ENCODE data around the gene MYO3B.

MYO3B gene

GRCh38 chr2:170216428-170216827 lies 38.5 kb downstream of the MYO3B start:
- H3K4me3 ChIP-seq: no peak overlapping the region
- TF ChIP-seq CTCF (IDR thresholded peaks at IDR 0.05): no peak
- H3K27ac ChIP-seq: no peak overlapping the region
- DNase-seq (ENCODE audit: low spot score): no peak

DNA sequence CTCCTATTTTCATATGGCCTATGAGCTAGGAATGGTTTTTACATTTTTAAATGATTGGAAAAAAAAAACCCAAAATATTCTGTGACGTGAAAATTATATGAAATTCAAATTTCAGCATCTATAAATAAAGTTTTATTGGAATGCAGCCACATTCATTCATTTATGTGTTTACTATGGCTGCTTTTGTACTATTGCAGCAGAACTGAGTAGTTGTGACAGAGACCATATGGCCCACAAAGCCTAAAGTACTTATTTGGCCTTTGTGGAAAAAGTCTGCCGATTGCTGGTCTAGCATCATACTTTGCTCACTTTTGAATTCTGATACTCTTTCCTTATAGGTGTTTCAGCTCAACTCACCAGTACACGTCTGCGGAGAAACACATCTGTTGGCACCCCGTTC lies 39.0 kb downstream of the MYO3B start:
- no peak for DNase-seq (ENCODE audit: low spot score)
- Histone ChIP-seq H3K27ac (no peak overlapping the region), H3K4me3 (no peak overlapping the region)
- no peak for TF ChIP-seq CTCF (IDR thresholded peaks at IDR 0.05)

- no peak overlapping the region for H3K27ac ChIP-seq
- no peak overlapping the region for H3K4me3 ChIP-seq
- no peak for TF ChIP-seq CTCF (IDR thresholded peaks at IDR 0.05)
- no peak for DNase-seq (ENCODE audit: low spot score)
Measured at GRCh38 chr2:170217778-170218251, 39.9 kb downstream of the MYO3B start.

DNA sequence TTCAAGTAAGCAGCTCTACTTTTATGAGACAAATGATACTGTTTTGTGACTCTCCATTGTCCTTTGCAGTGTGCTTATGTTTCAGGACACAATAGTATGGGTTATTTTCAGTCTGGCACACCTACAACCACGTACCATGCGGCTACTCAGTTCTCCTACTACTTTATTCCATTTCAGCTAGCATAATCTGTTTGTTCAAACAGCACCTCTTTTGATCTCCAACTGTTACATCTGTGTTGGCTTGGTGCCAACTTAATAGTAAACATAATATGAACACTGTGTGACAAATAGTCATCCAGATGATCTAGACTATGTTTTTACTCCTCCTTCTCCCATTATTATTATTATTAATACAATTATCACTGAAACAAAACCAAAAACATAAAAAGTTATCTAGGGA lies 40.5 kb downstream of the MYO3B start:
- DNase-seq (ENCODE audit: low spot score): no peak
- no peak overlapping the region for H3K27ac ChIP-seq
- no peak for TF ChIP-seq CTCF (IDR thresholded peaks at IDR 0.05)
- H3K4me3 ChIP-seq: no peak overlapping the region

DNA sequence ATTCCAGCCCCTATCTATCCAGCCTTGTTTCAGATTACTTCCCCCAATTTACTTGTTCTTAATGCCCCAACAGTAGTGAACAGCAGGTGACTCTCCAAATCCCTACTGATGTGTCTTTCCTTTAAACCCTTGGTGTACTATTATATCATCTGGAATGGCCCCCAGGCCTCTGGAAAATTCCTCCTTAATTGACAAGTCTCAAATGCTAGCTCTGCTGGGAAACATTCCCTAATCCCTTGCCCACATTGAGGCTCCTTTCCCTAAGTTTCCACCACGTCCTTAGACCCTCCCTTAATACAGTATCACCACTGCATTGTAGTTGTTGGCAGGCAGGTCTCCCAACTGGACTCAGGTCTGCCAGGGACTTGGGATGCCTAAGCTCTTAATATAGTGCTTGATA lies 41.0 kb downstream of the MYO3B start:
- Histone ChIP-seq H3K27ac (no peak overlapping the region), H3K4me3 (no peak overlapping the region)
- DNase-seq (ENCODE audit: low spot score): no peak
- no peak for TF ChIP-seq CTCF (IDR thresholded peaks at IDR 0.05)

DNA sequence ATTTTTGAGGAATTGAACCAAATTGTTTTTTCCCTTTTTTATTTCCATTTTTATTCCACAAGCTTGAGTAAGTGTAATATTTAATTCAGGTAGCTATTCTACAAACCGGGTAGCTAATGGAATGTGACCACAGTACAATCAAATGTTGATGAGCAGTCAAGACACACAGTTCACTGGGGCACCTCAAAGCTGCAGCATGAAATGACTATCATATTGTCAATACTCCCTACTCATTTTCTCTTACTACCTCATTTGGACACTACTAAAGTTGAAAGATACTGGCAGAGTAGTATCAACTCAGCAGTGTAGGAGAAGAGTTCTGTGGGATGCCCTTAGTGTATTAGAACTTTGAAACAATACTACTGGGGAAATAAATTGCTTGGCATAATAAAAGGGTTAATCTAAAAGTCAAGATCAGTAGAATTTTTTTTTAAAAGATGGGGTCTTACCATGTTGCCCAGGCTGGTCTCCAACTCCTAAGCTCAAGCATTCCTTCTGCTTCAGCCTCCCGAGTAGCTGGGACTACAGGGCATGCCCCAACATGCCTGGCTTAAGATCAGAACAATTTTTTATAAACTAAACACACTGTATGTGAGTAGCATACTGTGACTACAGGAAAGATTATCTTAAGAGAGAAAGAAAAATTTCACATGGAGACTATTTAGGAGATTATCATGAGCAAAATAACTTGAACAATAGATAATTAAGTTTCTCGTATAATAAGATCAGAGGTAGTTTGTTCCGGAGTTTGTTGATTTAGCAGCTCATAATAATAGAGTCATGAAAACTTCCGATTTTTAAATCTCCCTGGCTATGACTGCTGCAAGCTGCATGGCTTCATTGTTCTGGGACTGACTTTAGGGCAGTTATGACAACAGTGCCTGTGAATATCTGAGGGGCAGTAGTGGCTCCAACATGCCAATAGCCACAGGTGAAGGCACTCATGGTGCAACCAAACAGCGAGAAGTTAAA lies 43.7 kb downstream of the MYO3B start:
- H3K27ac ChIP-seq: no peak overlapping the region
- DNase-seq (ENCODE audit: low spot score): no peak
- no peak overlapping the region for H3K4me3 ChIP-seq
- no peak for TF ChIP-seq CTCF (IDR thresholded peaks at IDR 0.05)

DNA sequence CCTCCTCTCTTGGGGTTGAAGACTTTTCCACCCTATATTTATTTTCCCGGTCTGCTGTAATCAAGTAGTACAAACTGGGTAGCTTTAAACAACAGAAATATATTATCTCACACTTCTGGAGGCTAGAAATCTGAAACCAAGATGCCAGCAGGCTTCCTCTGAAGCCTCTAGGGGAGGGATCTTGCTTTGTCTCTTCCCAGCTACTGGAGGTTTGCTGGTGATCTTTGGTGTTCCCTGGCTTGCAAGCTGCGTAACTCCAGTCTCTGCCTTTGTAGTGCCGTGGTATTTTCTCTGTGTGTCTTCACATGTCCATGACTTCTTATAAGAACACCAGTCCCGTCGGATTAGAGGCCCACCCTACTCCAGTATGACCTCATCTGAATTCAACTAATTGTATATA lies 44.4 kb downstream of the MYO3B start:
- no peak for DNase-seq (ENCODE audit: low spot score)
- Histone ChIP-seq H3K27ac (no peak overlapping the region), H3K4me3 (no peak overlapping the region)
- no peak for TF ChIP-seq CTCF (IDR thresholded peaks at IDR 0.05)

Measured in coronary artery (tissue), 2 donors.